DMS114 treated with DMSO at 0.1 percent for 48 hours (cell line): Measurements from ENCODE around the gene NELL1.

Experiments used
- DNase-seq: peaks from one replicate; lab custom pipeline; 2025; ENCODE audit not compliant: unreplicated experiment; lab: John Stamatoyannopoulos, UW

Gene NELL1

GRCh38 chr11:20864628-20865027 lies 195.2 kb downstream of the NELL1 start:
- DNase-seq = no peak

GRCh38 chr11:20865161-20865560 lies 195.8 kb downstream of the NELL1 start:
- DNase-seq = no peak

DNA sequence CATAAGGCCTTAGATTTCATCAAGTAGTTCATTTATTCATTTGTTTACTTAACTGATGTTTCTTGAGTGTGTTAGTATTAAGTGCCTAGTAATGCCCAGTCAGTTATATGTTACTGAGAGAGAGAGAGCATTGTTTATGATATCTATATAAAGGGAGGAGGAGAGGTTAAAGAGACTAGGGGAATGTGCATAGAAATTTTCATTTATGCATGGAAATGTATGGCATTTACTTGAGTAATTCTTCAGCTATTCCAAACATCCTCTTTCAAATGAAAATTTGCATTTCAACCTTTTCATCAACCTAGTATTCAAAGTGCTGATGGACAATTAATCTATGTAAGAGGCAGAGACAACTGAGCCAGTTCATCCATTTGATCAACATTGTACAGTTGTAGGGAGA lies 199.7 kb downstream of the NELL1 start:
- DNase-seq = no peak

- DNase-seq = no peak
Observed at GRCh38 chr11:20873054-20873453, 203.7 kb downstream of the NELL1 start.

DNA sequence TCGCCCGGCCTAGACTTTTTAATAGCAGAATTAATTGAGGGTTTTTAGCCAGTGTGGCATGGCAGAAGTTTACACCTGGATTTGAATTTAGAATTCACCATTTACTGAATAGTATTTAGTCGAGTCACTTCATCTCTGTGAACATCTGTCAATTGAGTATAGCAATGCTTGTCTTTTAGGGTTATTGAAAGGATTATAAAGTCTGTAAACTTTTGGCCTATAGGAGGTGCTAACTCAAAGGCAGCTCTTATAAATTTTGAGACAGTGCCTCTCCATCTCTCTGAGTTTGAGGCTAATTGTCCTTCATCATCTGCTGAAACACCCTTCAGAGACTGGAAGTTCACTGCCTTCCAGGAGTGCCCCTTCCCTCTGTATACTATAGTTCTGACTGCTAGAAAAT lies 205.0 kb downstream of the NELL1 start:
- DNase-seq = no peak

DNA sequence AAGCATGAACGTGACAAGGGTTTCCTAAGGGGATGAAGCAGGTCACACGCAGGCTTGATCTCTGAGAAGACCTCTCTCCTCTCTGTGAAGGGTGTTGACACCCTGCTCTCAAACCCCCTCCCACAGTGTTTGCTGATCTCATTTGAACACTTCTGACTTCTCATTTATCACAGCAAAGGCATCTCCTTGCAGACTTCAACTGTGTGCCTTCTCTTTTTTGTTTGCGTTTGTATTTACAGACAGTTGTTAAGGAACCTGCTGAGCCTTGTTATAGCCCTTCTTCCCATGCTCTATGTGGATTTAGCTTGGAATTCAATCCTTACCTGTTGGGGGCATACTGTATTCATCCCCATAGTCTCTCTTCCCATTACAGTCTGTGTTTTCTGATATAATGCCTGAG lies 206.5 kb downstream of the NELL1 start:
- no peak for DNase-seq

DNA sequence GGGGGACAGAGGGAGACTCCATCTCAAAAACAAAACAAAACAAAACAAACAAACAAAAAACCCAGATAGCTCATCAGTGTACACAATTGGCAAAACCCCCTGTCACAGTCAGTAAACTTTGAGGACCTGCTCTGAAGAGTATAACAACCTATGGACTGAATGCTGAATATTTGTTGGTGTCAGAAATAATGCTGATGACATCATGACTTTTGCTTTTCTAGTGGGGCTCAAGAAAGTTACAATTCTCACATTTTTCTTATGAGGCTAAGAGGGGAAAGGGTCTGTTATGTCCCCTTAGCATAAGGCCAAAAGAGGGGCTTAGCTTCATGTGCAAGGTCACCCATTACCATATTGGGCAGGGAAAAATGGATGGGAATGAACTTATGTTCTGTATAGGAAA lies 207.4 kb downstream of the NELL1 start:
- no peak for DNase-seq

GRCh38 chr11:20880094-20880493 lies 210.7 kb downstream of the NELL1 start:
- no peak for DNase-seq

DNA sequence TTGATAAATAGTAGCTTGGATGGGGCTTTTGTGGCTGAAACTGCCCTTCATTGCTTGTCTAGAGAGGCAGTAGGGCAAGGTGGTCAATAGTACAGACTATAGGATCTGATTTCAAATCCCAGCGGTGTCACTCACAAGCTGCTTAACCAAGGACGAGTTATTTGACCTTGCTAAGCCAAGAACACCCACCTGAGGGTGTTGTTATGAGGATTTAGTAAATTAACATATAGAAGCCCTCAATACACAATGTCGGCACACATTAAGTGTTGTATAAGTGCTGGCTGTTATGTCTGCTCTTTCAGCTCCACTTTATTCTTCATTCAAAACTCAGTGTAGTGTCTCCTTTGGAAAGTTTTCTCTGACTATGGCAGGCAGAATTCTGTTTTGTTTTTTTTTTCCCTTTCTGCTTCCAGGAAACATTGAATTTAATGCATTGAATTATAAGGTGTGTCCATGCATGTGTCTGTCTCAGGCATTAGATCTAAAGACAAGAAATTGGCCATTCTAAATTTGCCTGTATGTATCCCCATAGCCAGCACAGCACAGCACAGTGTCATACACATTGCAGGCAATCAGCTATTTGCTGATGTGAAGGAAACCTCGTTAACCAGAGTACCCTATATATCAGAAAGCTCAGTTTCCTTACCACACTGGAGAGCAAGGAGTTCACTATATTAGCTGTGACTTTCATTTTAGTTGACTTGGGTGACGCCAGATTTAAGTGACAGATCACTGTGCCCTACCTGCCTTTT lies 212.1 kb downstream of the NELL1 start:
- DNase-seq = no peak

DNA sequence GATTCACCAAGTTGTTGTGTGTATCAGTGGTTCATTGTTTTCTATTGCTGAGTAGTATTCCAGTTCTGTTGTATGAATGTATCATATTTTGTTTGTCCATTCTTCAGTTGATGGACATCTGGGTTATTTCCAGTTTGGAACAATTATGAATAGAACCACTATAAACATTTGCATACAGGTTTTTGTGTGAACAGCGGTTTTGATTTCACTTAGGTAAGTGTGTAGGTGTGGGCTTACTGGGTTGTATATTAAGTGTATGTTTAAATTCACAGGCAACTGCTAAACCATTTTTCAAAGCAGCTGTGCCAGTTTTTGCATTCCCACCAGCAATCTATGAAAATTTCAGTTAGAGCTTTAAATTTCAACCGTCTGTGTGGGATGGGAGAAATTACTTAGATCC lies 217.8 kb downstream of the NELL1 start:
- no peak for DNase-seq

GRCh38 chr11:20894296-20894695 lies 224.9 kb downstream of the NELL1 start:
- no peak for DNase-seq

DNA sequence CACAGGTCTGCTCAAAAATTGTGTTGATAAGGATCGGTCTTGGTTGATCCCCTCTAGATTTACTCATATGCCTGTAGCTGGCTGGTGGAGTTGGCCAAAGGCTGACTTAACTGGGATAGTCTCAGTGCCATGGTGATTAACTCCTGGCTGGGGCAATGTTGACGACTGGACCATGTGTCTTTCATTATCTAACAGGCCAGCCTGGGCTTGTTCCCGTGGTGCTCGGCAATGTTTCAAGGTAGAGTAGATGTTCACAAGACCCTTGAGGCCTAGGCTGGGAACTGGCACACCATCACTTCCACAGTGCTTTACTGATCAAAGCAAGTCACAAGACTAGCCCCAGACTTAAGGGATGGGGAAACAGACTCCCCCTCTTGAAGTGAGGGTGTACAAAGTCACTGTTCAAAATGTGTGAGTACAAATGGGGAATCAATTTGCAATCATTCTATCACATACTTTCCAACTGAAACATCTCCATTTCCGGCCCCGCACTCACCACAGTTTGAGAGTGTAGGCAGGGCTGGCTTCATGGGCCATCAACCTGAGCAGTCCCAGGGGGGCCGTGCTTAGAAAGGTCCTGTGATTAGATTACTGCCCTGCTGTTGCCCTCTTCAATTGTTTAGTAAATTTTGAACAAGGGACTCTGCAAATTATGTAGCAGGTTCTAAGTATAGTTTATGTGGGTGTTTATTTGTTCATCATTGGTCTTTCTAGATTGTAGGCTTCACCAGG lies 240.8 kb downstream of the NELL1 start:
- DNase-seq = no peak

DNA sequence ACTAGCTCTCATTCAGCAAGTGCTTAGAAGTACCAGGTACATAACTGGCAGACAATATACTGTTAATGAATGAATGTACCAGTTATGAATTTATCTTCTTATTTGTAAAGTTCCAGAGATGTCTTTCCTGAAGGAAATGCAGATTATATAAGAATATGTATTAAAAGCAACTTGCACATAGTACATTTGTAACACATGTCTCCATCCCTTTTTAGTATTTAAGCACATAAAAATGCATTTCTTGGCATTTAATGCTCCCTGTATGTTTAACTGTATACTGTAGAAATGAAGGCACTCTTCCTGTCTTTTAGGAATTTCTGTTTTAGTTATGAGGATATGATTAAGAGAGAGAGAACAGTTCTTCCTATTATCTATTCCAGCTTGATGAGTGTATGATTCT lies 241.3 kb downstream of the NELL1 start:
- DNase-seq = no peak

- DNase-seq = no peak
Observed at GRCh38 chr11:20912065-20912821, 242.9 kb downstream of the NELL1 start.

DNA sequence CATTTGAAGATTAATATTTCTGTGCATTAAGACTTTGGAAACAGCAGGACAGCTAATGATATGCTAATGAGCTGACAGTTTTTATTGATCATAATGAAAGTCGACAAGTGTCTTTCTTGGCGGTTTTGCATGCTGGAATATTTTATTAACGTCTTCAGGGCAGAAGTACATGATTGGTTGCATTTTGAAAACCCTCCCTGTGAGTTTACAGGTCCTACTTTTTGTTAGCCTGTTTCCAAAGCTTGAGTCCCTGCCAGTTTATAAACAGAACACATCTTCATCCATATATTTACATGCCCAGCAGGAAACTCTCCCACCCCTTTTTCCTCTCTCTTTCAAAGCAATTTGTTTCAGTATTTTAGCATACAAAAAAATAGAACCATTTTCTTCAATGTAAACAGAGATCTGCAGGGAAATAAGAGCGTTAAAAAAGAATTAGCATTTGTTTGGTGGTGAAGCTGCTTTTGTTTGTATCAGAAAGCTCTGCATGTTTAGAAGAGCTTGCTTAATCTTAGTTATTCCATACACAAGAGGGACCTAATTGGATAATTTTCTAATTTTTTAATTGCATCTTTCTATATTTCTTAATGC lies 243.6 kb downstream of the NELL1 start:
- DNase-seq = no peak

GRCh38 chr11:20917306-20917705 lies 247.9 kb downstream of the NELL1 start:
- no peak for DNase-seq

DNA sequence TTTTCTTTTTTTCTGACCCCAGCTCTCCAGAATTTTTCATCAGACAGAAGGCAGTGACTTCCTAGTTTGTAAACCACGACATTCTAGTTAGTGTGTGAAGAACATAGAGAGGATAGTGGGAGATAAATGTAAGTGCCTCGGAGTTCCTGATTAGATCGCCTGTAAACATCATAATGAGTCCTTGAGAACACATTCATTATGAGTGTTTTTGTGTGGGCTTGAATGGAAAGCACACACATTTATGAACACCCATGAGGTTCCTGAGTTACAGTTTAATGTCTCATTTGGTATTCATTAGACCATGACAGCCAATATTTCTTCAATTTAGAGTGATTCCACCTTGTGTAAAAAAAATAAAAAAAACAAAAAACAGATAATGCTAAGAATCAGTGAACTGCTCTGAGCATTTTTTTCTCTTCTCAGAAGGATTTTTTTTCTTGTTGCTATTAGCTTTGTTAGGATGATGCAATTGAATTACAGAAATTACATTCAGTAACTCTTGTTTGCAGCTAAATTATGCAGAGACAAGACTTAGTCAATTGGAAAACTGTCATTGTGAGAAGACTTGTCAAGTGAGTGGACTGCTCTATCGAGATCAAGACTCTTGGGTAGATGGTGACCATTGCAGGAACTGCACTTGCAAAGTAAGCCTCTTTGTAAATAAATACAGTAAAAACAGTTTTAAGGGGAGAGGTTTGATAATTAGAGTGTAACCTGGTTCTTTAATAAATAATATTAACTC lies 257.6 kb downstream of the NELL1 start:
- no peak for DNase-seq

DNA sequence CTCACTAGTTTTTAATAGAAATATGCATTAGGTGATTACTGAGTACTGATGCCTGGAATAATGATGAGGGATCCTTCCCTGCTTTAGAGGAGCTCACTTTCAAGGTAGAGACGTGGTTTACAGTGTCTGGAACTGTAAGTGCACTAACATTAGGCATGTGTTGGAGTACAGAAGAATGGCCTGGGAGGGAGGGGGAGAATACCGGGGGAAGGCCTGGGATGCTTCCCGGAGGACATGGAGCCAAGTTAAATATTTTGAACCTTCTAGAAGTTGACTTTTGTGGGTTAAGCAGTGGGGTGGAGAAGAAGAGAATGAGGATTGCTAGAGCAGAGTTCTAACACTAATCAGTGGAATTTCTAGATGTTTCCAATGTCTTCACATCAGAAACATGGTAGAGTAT lies 261.6 kb downstream of the NELL1 start:
- no peak for DNase-seq

DNA sequence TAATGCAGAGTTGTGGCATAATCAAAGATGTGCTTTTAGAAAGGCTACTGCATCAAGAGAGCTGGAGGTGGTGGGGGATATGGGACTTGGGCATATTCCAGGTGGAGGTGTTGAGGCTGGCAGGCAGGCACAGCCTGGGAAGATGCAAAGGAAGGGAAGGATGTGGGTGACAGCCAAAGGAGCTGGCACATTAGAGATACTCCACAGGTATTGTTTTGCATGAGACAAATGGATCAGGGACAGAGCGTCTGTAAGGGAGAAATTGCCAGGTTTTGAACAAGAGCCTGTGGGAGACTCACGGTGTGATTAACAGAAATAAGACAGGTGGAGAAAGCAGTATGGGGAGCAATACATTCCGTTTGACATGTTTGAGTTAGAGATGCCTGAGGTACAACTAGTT lies 263.7 kb downstream of the NELL1 start:
- DNase-seq = no peak

- DNase-seq = no peak
Observed at GRCh38 chr11:20933958-20934357, 264.6 kb downstream of the NELL1 start.

DNA sequence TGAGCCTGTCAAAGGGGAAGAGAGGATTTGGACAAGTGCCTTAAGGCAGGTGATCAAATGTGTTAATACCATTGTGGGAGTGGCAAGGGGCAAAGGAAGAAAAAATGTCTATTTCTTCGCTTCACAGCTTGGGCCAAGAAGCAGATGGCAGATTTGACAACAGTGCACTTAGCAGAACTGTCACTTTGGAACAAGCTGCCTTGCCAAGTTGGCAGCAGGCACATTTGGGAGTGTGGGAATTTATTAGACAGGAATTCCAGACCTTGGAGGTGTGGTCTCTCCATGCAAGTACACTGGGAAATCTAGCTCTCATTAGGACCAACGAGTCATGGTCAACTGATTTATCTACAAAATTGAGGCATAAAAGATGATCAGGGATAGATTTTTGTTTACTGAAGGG lies 265.1 kb downstream of the NELL1 start:
- DNase-seq = no peak
